ENCODE data around the gene TOMM20. TPM values are rescaled to one million over a fixed set of nuclear protein-coding genes. Genes with fewer than 3 reads are reported as not detected.

Gene TOMM20
- total RNA-seq: 83.7 and 95.6 TPM in 2 replicates

GRCh38 chr1:235128456-235129328 lies at the start of gene TOMM20:
Gene TOMM20, minus strand, starts transcription at chr1:235128837. Its CDS starts 122 bp downstream, at chr1:235128715.

GRCh38 chr1:235160957-235161684 lies 32.5 kb upstream of the TOMM20 start, which contains the start of gene RBM34:
Gene RBM34, minus strand, starts transcription at chr1:235161250. Its CDS starts 24 bp downstream, at chr1:235161226.

Other genes starting within 250 kb of the TOMM20 start
- gene RBM34, start 32.4 kb upstream of the TOMM20 start, total RNA-seq: 52.6 and 76.3 TPM in 2 replicates
- 44.8 and 69.0 TPM in 2 replicates for gene ARID4B, start 199.3 kb upstream of the TOMM20 start, total RNA-seq
- 16.9 and 30.4 TPM in 2 replicates for gene GGPS1, start 199.7 kb upstream of the TOMM20 start, total RNA-seq
- 20.2 and 33.1 TPM in 2 replicates for gene TBCE, start 238.6 kb upstream of the TOMM20 start, total RNA-seq